ENCODE results near the gene RNF144A.

RNF144A gene

DNA sequence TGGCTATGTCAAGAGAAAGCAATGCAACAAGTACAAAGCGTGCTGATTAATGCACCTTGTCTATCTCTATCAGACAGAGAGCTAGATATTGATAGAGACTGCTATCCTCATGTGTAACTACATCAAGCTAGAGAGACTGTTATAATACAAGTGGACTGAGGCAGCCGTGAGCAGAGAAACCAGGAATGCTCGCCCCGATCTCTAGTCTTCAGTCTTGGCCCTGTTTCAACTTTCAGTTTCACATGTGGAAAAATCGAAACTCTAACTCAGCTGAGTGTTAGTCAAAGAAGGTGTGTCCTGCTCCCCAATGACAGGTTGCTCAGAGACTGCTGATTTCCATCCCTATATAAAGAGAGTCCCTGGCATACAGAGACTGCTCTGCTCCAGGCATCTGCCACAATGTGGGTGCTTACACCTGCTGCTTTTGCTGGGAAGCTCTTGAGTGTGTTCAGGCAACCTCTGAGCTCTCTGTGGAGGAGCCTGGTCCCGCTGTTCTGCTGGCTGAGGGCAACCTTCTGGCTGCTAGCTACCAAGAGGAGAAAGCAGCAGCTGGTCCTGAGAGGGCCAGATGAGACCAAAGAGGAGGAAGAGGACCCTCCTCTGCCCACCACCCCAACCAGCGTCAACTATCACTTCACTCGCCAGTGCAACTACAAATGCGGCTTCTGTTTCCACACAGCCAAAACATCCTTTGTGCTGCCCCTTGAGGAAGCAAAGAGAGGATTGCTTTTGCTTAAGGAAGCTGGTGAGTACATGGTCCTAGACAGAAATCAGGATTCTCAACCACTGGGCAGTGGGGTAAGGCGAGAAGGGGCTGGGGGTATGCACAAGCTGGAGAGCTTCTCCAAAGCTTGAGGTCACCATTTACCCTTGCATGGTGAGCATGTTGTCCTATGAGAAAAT, 39.6 kb upstream of the RNF144A start, which contains the start of gene RSAD2:
RSAD2 (plus strand) TSS at position 376 of the 903 bp plus-strand sequence; CDS start at position 400, 24 bp downstream.
- no peak for TF ChIP-seq SIN3A (IDR thresholded peaks at IDR 0.05; ENCODE audit: borderline replicate concordance, insufficient read depth, low read length)
- no peak for TF ChIP-seq FOXP2 (optimal IDR thresholded peaks at IDR 0.05; ENCODE audit: borderline replicate concordance, extremely low read depth, extremely low read length, insufficient read depth)
- TF ChIP-seq POLR2AphosphoS5 (IDR thresholded peaks at IDR 0.05; ENCODE audit: low read depth, low read length): no peak
- TF ChIP-seq TAF1 (IDR thresholded peaks at IDR 0.05; ENCODE audit: borderline replicate concordance, insufficient read depth, low read length): no peak
- TF ChIP-seq, protein P1, sequence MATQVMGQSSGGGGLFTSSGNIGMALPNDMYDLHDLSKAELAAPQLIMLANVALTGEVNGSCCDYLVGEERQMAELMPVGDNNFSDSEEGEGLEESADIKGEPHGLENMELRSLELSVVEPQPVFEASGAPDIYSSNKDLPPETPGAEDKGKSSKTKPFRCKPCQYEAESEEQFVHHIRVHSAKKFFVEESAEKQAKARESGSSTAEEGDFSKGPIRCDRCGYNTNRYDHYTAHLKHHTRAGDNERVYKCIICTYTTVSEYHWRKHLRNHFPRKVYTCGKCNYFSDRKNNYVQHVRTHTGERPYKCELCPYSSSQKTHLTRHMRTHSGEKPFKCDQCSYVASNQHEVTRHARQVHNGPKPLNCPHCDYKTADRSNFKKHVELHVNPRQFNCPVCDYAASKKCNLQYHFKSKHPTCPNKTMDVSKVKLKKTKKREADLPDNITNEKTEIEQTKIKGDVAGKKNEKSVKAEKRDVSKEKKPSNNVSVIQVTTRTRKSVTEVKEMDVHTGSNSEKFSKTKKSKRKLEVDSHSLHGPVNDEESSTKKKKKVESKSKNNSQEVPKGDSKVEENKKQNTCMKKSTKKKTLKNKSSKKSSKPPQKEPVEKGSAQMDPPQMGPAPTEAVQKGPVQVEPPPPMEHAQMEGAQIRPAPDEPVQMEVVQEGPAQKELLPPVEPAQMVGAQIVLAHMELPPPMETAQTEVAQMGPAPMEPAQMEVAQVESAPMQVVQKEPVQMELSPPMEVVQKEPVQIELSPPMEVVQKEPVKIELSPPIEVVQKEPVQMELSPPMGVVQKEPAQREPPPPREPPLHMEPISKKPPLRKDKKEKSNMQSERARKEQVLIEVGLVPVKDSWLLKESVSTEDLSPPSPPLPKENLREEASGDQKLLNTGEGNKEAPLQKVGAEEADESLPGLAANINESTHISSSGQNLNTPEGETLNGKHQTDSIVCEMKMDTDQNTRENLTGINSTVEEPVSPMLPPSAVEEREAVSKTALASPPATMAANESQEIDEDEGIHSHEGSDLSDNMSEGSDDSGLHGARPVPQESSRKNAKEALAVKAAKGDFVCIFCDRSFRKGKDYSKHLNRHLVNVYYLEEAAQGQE (IDR thresholded peaks at IDR 0.05; ENCODE audit: insufficient read depth in 1 of 2, low read depth in 2 of 2, low read length in 2 of 2): no peak

DNA sequence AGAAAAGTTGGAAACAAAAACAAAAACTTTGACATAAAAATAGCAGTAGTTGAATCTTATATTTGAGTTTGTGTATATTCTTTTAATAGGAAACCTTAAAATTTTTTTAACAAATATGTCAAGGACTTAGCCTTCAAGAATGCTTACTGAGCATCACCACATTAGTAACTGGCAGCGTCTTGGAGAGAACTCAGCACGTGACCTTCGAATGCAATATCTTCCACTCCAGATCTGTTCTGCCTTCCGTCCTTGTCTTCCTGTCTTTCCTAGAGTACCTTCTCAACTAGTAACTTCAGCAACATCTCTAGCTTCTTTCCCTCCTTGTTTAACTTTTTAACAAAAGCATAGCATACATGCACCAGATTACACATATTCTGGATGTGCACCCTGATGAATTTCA, 38.7 kb upstream of the RNF144A start:
- TF ChIP-seq SIN3A (IDR thresholded peaks at IDR 0.05; ENCODE audit: borderline replicate concordance, insufficient read depth, low read length): no peak

DNA sequence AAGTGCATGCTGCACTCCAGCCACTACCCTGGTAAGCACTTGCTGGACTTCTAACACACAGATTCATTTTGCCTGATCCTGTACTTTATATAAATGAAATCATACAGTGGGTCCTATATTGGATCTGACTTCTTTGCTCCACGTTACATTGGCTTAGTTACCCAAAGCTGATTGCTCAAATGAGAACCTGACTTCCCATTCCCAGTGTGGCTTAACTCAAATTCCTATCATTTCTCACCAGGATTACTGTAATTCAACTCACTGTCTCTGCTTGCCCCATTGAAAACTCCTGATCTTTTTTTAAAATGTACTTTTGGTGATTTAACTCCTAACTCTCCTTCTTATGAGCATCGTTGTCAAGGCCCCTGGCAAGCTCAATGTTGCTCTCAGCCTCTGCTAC, 38.2 kb upstream of the RNF144A start:
- TF ChIP-seq, protein P1 (IDR thresholded peaks at IDR 0.05; ENCODE audit: insufficient read depth in 1 of 2, low read depth in 2 of 2, low read length in 2 of 2): no peak
- no peak for TF ChIP-seq SIN3A (IDR thresholded peaks at IDR 0.05; ENCODE audit: borderline replicate concordance, insufficient read depth, low read length)
- no peak for TF ChIP-seq FOXP2 (optimal IDR thresholded peaks at IDR 0.05; ENCODE audit: borderline replicate concordance, extremely low read depth, extremely low read length, insufficient read depth)
- TF ChIP-seq TAF1 (IDR thresholded peaks at IDR 0.05; ENCODE audit: borderline replicate concordance, insufficient read depth, low read length): no peak
- TF ChIP-seq POLR2AphosphoS5 (IDR thresholded peaks at IDR 0.05; ENCODE audit: low read depth, low read length): no peak

DNA sequence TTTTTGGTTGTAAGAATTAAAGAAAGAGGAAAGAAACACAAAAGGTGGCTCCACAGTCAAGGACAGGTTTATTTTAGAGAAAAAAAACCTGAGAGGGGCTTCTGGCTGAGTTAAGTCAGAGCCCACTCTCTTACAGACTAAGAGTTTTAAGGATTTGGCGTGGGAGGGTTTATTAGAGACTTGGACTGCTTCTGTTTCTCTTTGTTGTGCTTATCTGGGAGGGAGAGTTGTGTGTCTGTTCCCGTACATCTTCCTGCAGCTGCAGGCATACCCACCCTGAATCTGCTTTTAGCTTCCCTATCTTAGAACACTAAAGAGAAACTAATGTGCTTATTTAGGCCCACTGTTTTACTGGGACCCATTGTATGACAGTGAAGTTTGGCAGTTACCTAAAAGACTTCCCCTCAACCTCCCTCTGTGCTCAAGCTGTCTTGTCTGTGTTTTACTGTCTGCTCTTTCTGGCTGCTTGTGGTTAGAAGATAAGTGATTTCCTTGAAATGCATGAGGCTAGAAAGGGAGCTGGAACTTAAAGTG, 36.9 kb upstream of the RNF144A start:
- no peak for TF ChIP-seq FOXP2 (optimal IDR thresholded peaks at IDR 0.05; ENCODE audit: borderline replicate concordance, extremely low read depth, extremely low read length, insufficient read depth)
- TF ChIP-seq TAF1 (IDR thresholded peaks at IDR 0.05; ENCODE audit: borderline replicate concordance, insufficient read depth, low read length): no peak
- no peak for TF ChIP-seq SIN3A (IDR thresholded peaks at IDR 0.05; ENCODE audit: borderline replicate concordance, insufficient read depth, low read length)
- no peak for TF ChIP-seq POLR2AphosphoS5 (IDR thresholded peaks at IDR 0.05; ENCODE audit: low read depth, low read length)
- TF ChIP-seq, protein P1 (IDR thresholded peaks at IDR 0.05; ENCODE audit: insufficient read depth in 1 of 2, low read depth in 2 of 2, low read length in 2 of 2): no peak

DNA sequence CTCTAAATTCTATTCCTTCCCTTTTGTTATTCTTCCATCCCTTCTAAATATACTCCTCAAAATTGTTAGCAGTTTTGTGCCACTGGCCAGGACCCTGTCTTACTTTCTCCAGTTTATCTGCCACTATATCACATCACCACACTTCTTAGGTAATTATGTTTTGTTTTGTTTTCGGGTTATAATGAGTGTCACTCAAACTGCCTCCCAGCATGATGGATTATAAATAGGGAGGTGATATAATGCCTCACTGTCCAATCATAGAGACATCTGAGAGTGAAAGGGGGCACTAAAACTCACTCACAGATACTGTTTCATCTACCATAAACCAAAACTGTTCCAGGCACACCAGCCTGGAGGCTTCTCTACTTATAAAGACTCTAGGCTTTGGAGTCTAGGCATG, 36.2 kb upstream of the RNF144A start:
- TF ChIP-seq SIN3A (IDR thresholded peaks at IDR 0.05; ENCODE audit: borderline replicate concordance, insufficient read depth, low read length) (no peak), POLR2AphosphoS5 (IDR thresholded peaks at IDR 0.05; ENCODE audit: low read depth, low read length) (no peak), TAF1 (IDR thresholded peaks at IDR 0.05; ENCODE audit: borderline replicate concordance, insufficient read depth, low read length) (no peak), FOXP2 (optimal IDR thresholded peaks at IDR 0.05; ENCODE audit: borderline replicate concordance, extremely low read depth, extremely low read length, insufficient read depth) (no peak)
- TF ChIP-seq, protein P1 (IDR thresholded peaks at IDR 0.05; ENCODE audit: insufficient read depth in 1 of 2, low read depth in 2 of 2, low read length in 2 of 2): no peak
